Activated T-helper 1 cell treated with anti-CD3 and anti-CD28 coated beads, Interleukin-12 subunit alpha, Interleukin-12 subunit beta, Interleukin-2, Interleukin-4 antibody, amounts not matched to agents 30 ng/mL and 10 ng/mL and 1 ng/mL, durations not matched to agents 14 hours and 24 hours and 36 hours (primary cell): ENCODE measurements around the gene TCF4. TPM values are rescaled to one million over a fixed set of nuclear protein-coding genes. Genes with fewer than 3 reads are reported as not detected.

ENCODE experiments used
- DNase-seq: peaks from one replicate; pipeline ENCODE4 v3.0.0; 2021; ENCODE audit warnings: low spot score
- H3K27ac Mint-ChIP-seq: one replicate; pipeline ENCODE4 v1.8.0; 2021; ENCODE audit warnings: mild to moderate bottlenecking, mixed read lengths
- H3K27me3 Mint-ChIP-seq: one replicate; pipeline ENCODE4 v1.8.0; 2022; ENCODE audit warnings: mild to moderate bottlenecking, moderate library complexity, mixed read lengths; ENCODE audit not compliant: insufficient read depth
- H3K36me3 Mint-ChIP-seq: one replicate; pipeline ENCODE4 v1.8.0; 2021; ENCODE audit warnings: low read depth, mixed read lengths
- H3K4me1 Mint-ChIP-seq: one replicate; pipeline ENCODE4 v1.8.0; 2021; ENCODE audit warnings: low read depth, mixed read lengths
- H3K4me3 Mint-ChIP-seq: one replicate; pipeline ENCODE4 v1.8.0; 2021; ENCODE audit warnings: mild to moderate bottlenecking, moderate library complexity, mixed read lengths
- H3K9me3 Mint-ChIP-seq: one replicate; pipeline ENCODE4 v1.8.0; 2021; ENCODE audit warnings: mixed read lengths
- intact Hi-C: fragments of 100-400 bp; cut with micrococcal nuclease; formaldehyde crosslinking; loops from one replicate; pipeline ENCODE4 v1.15.1; 2024
- total RNA-seq: library from RNA; stranded (reverse); gene quantifications from 2 replicates; pipeline ENCODE4 v1.2.3, GENCODE V29; 2022

TCF4 gene
- total RNA-seq, 1 donor from 2014 or later = 1.8 TPM

DNA sequence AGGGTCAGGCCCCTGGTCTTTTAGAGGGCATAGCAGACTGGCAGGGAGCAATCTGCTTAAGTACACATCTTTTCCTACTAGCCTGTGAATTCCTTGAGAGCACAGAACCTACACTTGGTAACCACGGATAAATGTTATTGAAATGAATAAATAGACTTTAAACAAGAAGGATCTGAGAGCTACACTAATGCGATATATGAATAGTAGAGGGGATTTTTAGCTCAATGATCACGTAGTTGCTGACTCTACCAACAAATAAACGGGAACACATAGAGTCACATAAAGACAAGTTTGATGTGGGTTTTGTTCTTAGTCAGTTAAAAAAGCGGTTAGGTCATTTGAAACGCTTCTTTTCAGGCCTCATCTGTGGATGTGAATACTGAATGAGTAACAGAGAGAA lies 338.4 kb downstream of the TCF4 start:
- intact Hi-C loops = no loop called here
- no peaks in the 10 kb centered on the region for H3K9me3 Mint-ChIP-seq
- no peak for DNase-seq
- no peak overlapping the region for H3K4me3 Mint-ChIP-seq
- H3K27ac Mint-ChIP-seq = no peak overlapping the region
- no peaks in the 10 kb centered on the region for H3K27me3 Mint-ChIP-seq
- H3K36me3 Mint-ChIP-seq = no peaks in the 10 kb centered on the region
- peaks cover 5% of the 10 kb centered on the region for H3K4me1 Mint-ChIP-seq

DNA sequence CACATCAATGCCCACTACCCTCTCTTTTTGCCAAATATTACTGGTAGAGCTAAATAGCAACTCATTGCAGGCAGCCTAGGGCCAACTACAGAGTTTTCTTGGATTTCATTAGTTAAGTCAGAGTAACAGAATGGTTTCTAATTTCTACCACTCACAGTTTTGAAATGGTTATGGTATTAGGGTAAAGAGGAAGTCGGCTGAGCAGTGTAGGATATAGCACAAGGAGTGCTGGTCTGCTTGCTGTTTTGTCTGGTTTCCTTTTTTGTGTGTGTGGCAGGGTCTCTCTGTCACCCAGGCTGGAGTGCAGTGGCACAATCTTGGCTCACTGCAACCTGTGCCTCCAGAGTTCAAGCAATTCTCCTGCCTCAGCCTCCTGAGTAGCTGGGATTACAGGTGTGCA lies 339.5 kb downstream of the TCF4 start:
- Mint-ChIP-seq H3K36me3 (no peaks in the 10 kb centered on the region), H3K9me3 (no peaks in the 10 kb centered on the region), H3K27me3 (peaks cover 2% of the 10 kb centered on the region), H3K27ac (no peak overlapping the region), H3K4me3 (no peak overlapping the region), H3K4me1 (peaks cover 5% of the 10 kb centered on the region)
- intact Hi-C loops = no loop called here
- DNase-seq = no peak

DNA sequence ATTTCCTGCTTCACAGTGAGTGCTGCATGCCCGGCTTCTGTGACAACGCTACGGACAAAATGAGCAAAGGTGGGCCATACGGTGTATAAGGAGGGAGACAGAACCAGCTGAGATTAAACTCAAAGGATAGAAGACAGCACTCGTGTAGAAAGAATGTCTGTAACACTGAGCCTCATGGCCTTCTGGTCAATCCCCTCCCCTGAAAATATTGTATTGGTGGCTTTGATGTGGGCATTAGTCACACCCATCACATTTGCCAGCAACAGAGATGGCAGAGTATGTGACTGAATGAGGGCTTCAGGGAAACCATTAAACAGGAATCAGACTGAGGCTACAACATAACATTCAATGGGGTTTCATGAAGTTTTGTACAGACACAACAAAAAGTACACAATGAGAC lies 341.0 kb downstream of the TCF4 start:
- no peak for DNase-seq
- H3K4me3 Mint-ChIP-seq = no peak overlapping the region
- H3K27ac Mint-ChIP-seq = no peak overlapping the region
- intact Hi-C loops = no loop called here
- H3K27me3 Mint-ChIP-seq = peaks cover 2% of the 10 kb centered on the region
- no peaks in the 10 kb centered on the region for H3K36me3 Mint-ChIP-seq
- H3K4me1 Mint-ChIP-seq = peaks cover 5% of the 10 kb centered on the region
- H3K9me3 Mint-ChIP-seq = no peaks in the 10 kb centered on the region

DNA sequence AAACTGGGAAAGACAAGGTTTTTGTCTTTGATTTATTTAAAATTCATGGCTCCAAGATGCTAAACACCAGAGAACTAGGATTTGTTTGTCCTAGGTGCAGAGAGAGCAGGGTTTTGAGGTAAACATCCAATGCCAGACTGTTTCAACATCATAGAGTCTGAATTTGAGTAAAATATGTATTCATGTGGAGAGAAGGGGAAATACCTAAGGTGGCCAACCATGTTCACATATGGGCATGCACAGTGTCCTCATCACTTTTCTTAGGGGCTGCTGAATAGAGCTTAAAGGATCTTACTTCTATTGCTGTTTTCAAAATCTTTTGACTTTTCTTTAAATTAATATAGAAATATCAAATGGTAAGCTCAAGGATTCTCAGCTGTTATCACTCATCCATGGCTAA lies 341.7 kb downstream of the TCF4 start:
- Mint-ChIP-seq H3K27ac (no peak overlapping the region), H3K4me3 (no peak overlapping the region), H3K27me3 (peaks cover 2% of the 10 kb centered on the region), H3K4me1 (peaks cover 5% of the 10 kb centered on the region), H3K36me3 (no peaks in the 10 kb centered on the region), H3K9me3 (no peaks in the 10 kb centered on the region)
- intact Hi-C loops = no loop called here
- no peak for DNase-seq

DNA sequence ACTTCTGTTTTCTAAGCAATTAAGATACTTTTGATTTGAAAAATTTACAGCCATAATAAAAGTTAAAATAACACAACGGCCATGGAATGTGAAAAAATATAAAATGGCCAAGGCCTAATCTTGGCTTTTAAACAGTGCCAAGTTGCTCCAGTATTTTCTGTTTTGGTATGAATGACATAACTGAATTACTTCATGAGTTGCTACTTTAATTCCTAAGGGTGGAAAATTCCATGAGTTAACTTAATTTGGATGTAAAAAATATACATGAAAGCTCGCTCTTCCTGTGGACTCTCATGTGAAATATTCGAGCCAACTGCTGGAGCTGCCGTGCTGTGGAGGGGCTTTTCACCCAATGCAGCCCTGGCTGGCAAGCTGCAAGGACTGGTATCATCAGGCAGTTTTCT lies 342.8 kb downstream of the TCF4 start:
- peaks cover 5% of the 10 kb centered on the region for H3K4me1 Mint-ChIP-seq
- no peak for DNase-seq
- peaks cover 2% of the 10 kb centered on the region for H3K27me3 Mint-ChIP-seq
- H3K9me3 Mint-ChIP-seq = no peaks in the 10 kb centered on the region
- no peaks in the 10 kb centered on the region for H3K36me3 Mint-ChIP-seq
- H3K4me3 Mint-ChIP-seq = no peak overlapping the region
- intact Hi-C loops = no loop called here
- H3K27ac Mint-ChIP-seq = no peak overlapping the region

DNA sequence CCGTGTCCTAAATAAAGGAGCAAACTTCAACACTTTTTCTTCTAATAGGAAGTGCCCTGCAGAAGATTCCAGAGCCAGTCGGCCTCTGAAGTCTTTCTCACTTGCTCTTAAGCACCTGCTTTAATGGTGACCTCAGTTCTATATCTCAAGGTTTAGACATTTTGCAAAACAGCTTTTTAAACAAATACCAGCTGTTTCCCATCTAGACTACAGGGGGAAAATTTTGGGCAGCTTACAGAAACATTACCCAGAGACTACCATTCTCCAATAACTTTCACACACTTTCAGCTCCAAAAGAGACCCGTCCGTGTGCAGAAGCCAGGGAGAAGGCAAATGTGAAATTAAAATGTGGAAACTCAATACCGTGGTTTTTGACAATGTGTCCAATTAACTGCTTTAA lies 343.4 kb downstream of the TCF4 start:
- Mint-ChIP-seq H3K4me1 (peaks cover 3% of the 10 kb centered on the region), H3K9me3 (no peaks in the 10 kb centered on the region), H3K4me3 (no peak overlapping the region), H3K27me3 (peaks cover 2% of the 10 kb centered on the region), H3K27ac (no peak overlapping the region), H3K36me3 (no peaks in the 10 kb centered on the region)
- no peak for DNase-seq
- intact Hi-C loops = no loop called here

DNA sequence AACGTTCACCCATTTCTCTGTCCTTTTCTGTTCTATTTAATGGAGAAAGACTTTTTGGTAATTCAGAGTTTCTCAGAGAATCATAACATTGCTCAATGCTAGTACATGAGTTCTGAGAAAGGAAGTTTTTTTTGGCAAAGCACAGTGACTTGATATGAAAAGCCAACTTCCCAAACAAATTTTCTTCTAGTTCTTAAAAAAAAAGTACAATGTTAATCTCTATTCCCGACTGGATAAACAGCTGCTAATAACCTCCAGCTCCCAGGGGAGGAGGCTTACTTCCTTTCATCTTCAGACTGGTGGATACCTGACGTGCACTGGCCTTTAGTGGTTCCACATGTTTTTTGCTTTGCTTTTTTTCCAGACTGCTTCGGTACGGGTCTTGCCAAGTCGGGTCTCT lies 344.1 kb downstream of the TCF4 start:
- H3K4me3 Mint-ChIP-seq = no peak overlapping the region
- H3K27ac Mint-ChIP-seq = no peak overlapping the region
- no peaks in the 10 kb centered on the region for H3K4me1 Mint-ChIP-seq
- no peaks in the 10 kb centered on the region for H3K36me3 Mint-ChIP-seq
- DNase-seq = no peak
- intact Hi-C loops = no loop called here
- H3K27me3 Mint-ChIP-seq = peaks cover 2% of the 10 kb centered on the region
- H3K9me3 Mint-ChIP-seq = no peaks in the 10 kb centered on the region

DNA sequence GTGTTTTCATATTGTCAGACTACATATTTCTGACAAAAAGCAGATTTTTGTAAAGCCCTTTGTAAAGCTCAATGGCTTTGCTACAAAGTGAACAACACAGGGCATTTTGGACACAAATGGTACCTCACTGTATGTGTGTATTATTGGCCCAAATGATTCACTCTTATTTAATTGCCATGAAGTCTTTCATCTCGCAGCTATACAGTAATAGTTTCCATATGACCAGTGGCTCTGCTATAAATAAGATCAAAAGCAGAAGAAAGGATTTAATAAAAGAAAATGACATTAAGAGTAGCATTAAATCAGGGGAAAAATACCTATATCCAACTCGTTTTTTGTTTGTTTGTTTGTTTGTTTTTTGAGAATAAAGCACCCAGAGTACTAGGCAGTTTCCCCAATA lies 344.7 kb downstream of the TCF4 start:
- intact Hi-C loops = no loop called here
- H3K9me3 Mint-ChIP-seq = no peaks in the 10 kb centered on the region
- peaks cover 2% of the 10 kb centered on the region for H3K27me3 Mint-ChIP-seq

DNA sequence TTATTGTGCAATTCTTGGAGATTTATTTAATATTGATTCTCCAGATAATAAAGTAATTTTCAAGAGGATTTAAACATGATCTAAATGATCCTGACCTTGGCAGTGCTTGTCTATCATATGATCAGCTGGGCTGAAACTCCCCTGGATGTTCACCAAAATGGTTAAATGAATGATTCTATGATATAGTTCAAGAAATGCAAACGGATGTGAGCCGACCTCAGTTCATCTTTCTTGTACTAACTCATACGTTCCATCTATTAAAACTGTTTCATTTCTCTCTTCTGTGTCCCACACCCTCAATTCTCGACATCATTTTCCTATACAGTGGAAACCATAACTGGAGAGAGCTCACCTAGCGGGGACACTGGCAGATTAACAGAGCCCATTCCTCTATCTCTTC lies 347.0 kb downstream of the TCF4 start:
- DNase-seq = no peak
- Mint-ChIP-seq H3K27me3 (peaks cover 2% of the 10 kb centered on the region), H3K36me3 (no peaks in the 10 kb centered on the region), H3K4me1 (no peaks in the 10 kb centered on the region), H3K4me3 (no peak overlapping the region), H3K27ac (no peak overlapping the region), H3K9me3 (no peaks in the 10 kb centered on the region)
- intact Hi-C loops = no loop called here

More for the DNA sequence above, 344.7 kb downstream of the TCF4 start:
- no peak overlapping the region for H3K4me3 Mint-ChIP-seq
- no peak for DNase-seq
- H3K36me3 Mint-ChIP-seq = no peaks in the 10 kb centered on the region
- H3K4me1 Mint-ChIP-seq = no peaks in the 10 kb centered on the region
- no peak overlapping the region for H3K27ac Mint-ChIP-seq

DNA sequence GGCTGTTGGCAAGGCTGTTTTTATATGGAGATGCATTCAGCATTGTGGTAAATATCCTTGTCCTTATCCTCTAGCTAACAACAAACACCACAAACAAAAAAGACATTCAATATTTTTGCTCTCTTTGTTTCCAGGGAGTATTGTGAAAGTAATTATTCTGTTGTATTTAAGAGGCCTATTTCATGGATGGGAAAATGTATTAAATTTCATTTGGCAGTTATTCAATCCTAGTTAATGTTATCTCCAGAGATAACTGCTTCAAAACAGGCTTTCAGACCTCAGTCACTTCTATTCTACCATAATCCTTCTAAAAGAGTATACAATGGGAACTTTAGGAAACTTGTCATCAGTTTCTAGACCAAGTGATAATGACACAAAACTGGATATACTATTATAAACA lies 348.3 kb downstream of the TCF4 start:
- no peak for DNase-seq
- H3K27ac Mint-ChIP-seq = no peak overlapping the region
- intact Hi-C loops = loop anchor here (10.0 kb wide), 1 partner anchor 345 kb away; the partner anchor contains the start of gene TCF4
- H3K4me3 Mint-ChIP-seq = no peak overlapping the region
- no peaks in the 10 kb centered on the region for H3K9me3 Mint-ChIP-seq
- H3K27me3 Mint-ChIP-seq = peaks cover 2% of the 10 kb centered on the region
- no peaks in the 10 kb centered on the region for H3K36me3 Mint-ChIP-seq
- H3K4me1 Mint-ChIP-seq = peaks cover 2% of the 10 kb centered on the region

DNA sequence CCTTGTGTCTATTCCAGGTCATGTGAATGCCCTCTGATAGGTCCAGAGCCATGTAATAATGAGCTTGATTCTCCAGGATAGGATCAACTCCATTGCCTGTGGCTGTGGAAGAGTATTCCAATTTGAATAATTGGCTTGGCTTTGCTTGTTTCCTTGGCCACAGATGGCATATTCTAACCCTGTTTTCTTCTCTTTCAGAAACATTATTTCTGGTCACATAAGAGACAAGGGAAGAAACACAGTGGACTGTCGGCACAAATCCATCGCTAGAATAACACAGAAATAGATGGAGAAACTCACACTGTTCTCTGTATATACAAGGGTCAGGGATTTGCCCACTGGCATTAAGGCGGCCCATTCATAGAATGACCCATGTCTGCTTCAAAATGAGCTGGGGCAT lies 350.3 kb downstream of the TCF4 start:
- H3K36me3 Mint-ChIP-seq = no peaks in the 10 kb centered on the region
- no peak overlapping the region for H3K4me3 Mint-ChIP-seq
- intact Hi-C loops = loop anchor here (10.0 kb wide), 1 partner anchor 347 kb away; the partner anchor contains the start of gene TCF4
- peaks cover 5% of the 10 kb centered on the region for H3K4me1 Mint-ChIP-seq
- DNase-seq = no peak
- H3K9me3 Mint-ChIP-seq = no peaks in the 10 kb centered on the region
- H3K27ac Mint-ChIP-seq = no peak overlapping the region
- no peaks in the 10 kb centered on the region for H3K27me3 Mint-ChIP-seq

DNA sequence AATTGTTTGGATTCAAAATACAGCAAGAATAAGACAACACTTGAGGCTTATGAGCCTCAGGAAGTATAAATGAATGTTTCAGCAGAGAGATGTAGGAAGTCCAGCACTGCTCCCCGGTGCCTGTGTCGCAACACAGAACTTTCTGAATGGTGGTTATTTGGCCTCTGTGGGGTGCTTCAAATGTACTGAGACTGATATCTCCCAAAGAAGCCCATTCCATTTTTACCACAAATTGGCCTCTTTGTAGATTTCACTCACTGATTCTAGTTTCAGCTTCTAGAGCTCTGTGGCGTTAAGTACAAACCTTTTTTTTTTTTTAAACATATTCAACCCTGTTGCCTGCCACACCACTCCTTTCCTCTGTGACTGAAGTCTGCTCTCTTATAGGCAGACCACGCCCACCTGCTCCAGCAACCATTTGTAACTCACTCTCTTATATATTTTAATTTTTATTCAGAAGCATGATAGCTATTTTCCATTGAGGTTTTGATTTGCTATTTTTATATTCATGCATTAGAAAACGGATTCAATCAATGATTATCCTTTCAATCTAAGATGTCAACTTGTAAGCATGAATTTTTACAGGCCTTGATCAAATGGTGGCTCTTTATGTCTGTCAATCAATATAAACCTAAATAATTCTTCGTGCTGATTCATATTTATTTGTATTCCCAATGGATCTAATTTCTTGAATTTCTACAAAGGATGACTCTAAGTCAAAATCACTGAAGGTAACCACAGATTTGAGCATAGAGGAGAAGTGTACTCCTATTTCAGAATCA lies 351.7 kb downstream of the TCF4 start:
- H3K36me3 Mint-ChIP-seq = no peaks in the 10 kb centered on the region
- no peaks in the 10 kb centered on the region for H3K27me3 Mint-ChIP-seq
- H3K4me1 Mint-ChIP-seq = peaks cover 5% of the 10 kb centered on the region
- H3K4me3 Mint-ChIP-seq = no peak overlapping the region
- no peak for DNase-seq
- H3K9me3 Mint-ChIP-seq = no peaks in the 10 kb centered on the region
- no peak overlapping the region for H3K27ac Mint-ChIP-seq
- intact Hi-C loops = loop anchor here (10.0 kb wide), 1 partner anchor 348 kb away; the partner anchor contains the start of gene TCF4

DNA sequence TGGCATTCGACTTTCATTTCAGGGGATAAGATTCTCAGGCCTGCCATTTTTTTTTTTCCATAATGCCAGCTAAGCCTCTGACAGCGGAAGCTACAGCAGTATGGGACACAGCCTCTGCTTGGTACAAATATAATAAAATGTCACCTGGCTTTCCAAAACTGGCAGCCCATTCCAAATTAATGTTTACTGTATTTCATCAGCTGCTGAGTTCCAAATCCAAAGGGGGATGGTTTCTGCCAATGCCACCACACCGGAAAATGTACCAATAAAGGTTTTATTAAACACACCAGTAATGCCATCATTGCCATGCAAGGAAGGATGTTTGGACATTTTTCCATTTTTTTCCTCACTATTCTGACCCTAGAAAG lies 352.9 kb downstream of the TCF4 start:
- H3K27me3 Mint-ChIP-seq = no peaks in the 10 kb centered on the region
- no peaks in the 10 kb centered on the region for H3K36me3 Mint-ChIP-seq
- DNase-seq = no peak
- no peak overlapping the region for H3K27ac Mint-ChIP-seq
- no peak overlapping the region for H3K4me3 Mint-ChIP-seq
- intact Hi-C loops = loop anchor here (2.0 to 10.0 kb wide), 3 partner anchors 180 to 1342 kb away; partner anchors contain the start of gene TCF4
- H3K9me3 Mint-ChIP-seq = no peaks in the 10 kb centered on the region
- peaks cover 5% of the 10 kb centered on the region for H3K4me1 Mint-ChIP-seq
